ENCODE data around the gene TMEM125.

DNA sequence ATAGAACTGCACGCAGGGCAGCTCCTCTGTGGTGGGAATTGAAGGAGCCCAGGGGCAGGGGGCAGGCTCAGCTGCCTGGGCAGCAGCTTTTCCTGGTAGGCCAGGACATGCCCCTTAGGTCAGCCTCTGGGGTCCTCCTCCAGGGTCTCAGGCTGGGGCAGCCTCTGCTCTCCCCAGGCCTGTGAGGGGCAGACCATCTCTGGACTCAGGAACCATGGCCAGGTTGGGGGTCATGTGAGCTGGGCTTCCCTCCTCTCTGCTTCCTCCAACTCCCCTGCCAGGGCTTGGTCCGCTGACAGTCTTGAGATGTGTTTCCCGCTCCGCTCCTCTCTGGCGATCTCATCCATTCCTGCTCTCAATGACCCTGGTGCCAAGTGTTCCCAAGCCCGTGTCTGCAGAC, 9.9 kb downstream of the TMEM125 start:
- TF ChIP-seq CTCF (IDR thresholded peaks at IDR 0.05) = no peak
- no peak for TF ChIP-seq ZFX (IDR thresholded peaks at IDR 0.05; ENCODE audit: borderline replicate concordance)
